HEK293 (cell line): ENCODE data around the gene TOP3B.

Source experiments
- TF ChIP-seq, protein P1 (sequence below): fragments of 450-650 bp; formaldehyde crosslinking; IDR thresholded peaks from 2 replicates; pipeline ENCODE4 v1.5.1; 2016; ENCODE audit warnings: missing biosample characterization, missing genetic modification characterization
- TF ChIP-seq, protein P2 (sequence below): fragments of 450-650 bp; IDR thresholded peaks from 2 replicates; pipeline ENCODE4 v1.5.1; 2018; ENCODE audit warnings: missing biosample characterization, missing genetic modification characterization

- TF ChIP-seq, protein P1, sequence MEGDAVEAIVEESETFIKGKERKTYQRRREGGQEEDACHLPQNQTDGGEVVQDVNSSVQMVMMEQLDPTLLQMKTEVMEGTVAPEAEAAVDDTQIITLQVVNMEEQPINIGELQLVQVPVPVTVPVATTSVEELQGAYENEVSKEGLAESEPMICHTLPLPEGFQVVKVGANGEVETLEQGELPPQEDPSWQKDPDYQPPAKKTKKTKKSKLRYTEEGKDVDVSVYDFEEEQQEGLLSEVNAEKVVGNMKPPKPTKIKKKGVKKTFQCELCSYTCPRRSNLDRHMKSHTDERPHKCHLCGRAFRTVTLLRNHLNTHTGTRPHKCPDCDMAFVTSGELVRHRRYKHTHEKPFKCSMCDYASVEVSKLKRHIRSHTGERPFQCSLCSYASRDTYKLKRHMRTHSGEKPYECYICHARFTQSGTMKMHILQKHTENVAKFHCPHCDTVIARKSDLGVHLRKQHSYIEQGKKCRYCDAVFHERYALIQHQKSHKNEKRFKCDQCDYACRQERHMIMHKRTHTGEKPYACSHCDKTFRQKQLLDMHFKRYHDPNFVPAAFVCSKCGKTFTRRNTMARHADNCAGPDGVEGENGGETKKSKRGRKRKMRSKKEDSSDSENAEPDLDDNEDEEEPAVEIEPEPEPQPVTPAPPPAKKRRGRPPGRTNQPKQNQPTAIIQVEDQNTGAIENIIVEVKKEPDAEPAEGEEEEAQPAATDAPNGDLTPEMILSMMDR: no peak
- TF ChIP-seq, protein P2, sequence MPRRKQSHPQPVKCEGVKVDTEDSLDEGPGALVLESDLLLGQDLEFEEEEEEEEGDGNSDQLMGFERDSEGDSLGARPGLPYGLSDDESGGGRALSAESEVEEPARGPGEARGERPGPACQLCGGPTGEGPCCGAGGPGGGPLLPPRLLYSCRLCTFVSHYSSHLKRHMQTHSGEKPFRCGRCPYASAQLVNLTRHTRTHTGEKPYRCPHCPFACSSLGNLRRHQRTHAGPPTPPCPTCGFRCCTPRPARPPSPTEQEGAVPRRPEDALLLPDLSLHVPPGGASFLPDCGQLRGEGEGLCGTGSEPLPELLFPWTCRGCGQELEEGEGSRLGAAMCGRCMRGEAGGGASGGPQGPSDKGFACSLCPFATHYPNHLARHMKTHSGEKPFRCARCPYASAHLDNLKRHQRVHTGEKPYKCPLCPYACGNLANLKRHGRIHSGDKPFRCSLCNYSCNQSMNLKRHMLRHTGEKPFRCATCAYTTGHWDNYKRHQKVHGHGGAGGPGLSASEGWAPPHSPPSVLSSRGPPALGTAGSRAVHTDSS (tag by site-specific recombination): no peak
These were observed 34.2 kb downstream of the TOP3B start for GRCh38 chr22:21948390-21948789.
